Nucleus accumbens (tissue), 56 donors: ENCODE measurements around the gene AGBL4.
"Not testable (repeated sequence)": the region's sequence is repeated elsewhere in the genome, so short reads cannot be mapped to it uniquely, and the experiment has no call there.

Source experiments
- DNase-seq, 56 donors: peaks; one replicate each; lab custom pipeline; 2025; lab: John Stamatoyannopoulos, UW

The AGBL4 gene

GRCh38 chr1:49051647-49052046 lies 972.1 kb downstream of the AGBL4 start:
- peak in 4 of 56 donors; percentile 0 to 10 (median 3) for DNase-seq

GRCh38 chr1:49050041-49050440 lies 973.7 kb downstream of the AGBL4 start:
- no peak for DNase-seq

- no peak for DNase-seq
Observed at GRCh38 chr1:49048188-49048587, 975.6 kb downstream of the AGBL4 start.

- DNase-seq, result no peak
Observed at GRCh38 chr1:49046305-49046704, 977.4 kb downstream of the AGBL4 start.

- DNase-seq, result no peak
Observed at GRCh38 chr1:49045371-49045770, 978.4 kb downstream of the AGBL4 start.

GRCh38 chr1:49036700-49037099 lies 987.1 kb downstream of the AGBL4 start:
- DNase-seq, result no peak

- no peak for DNase-seq
Observed at GRCh38 chr1:49028396-49028795, 995.4 kb downstream of the AGBL4 start.

GRCh38 chr1:49026230-49026811 lies 997.4 kb downstream of the AGBL4 start:
- no peak for DNase-seq

- DNase-seq, result peak in 11 of 56 donors; percentile 0 to 37 (median 4)
Observed at GRCh38 chr1:49016030-49016977, 1007.5 kb downstream of the AGBL4 start.

- no peak for DNase-seq
Observed at GRCh38 chr1:49013079-49013478, 1010.7 kb downstream of the AGBL4 start.

GRCh38 chr1:49002981-49003380 lies 1020.8 kb downstream of the AGBL4 start:
- DNase-seq, result not testable (repeated sequence)

- no peak for DNase-seq
Observed at GRCh38 chr1:48999321-48999720, 1024.4 kb downstream of the AGBL4 start.

GRCh38 chr1:48996311-48996710 lies 1027.4 kb downstream of the AGBL4 start:
- DNase-seq, result no peak

GRCh38 chr1:48988633-48989197 lies 1035.0 kb downstream of the AGBL4 start:
- no peak for DNase-seq

- DNase-seq, result no peak
Observed at GRCh38 chr1:48979940-48980339, 1043.8 kb downstream of the AGBL4 start.

- no peak for DNase-seq
Observed at GRCh38 chr1:48978413-48978812, 1045.3 kb downstream of the AGBL4 start.

GRCh38 chr1:48977273-48977672 lies 1046.5 kb downstream of the AGBL4 start:
- no peak for DNase-seq

- no peak for DNase-seq
Observed at GRCh38 chr1:48969971-48970370, 1053.8 kb downstream of the AGBL4 start.

GRCh38 chr1:48967318-48967717 lies 1056.4 kb downstream of the AGBL4 start:
- DNase-seq, result no peak

- no peak for DNase-seq
Observed at GRCh38 chr1:48966583-48966982, 1057.2 kb downstream of the AGBL4 start.

- no peak for DNase-seq
Observed at GRCh38 chr1:48960320-48960719, 1063.4 kb downstream of the AGBL4 start.

GRCh38 chr1:48955774-48956173 lies 1068.0 kb downstream of the AGBL4 start:
- DNase-seq, result no peak
